Measurements from ENCODE around the gene CALN1.

The CALN1 gene

GRCh38 chr7:72335561-72336381 is 76.4 kb downstream of the CALN1 start:
- no peak for TF ChIP-seq CTCF (IDR thresholded peaks at IDR 0.05; ENCODE audit: low read depth, low read length, missing control alignments)
- in situ Hi-C loops (cut with HindIII; ENCODE audit: low sequenced_read_pairs): no loop called here
- no peak for DNase-seq (ENCODE audit: low read depth)
- H3K4me3 ChIP-seq (ENCODE audit: low read depth, low read length): no peak overlapping the region

- no peak overlapping the region for H3K4me3 ChIP-seq (ENCODE audit: low read depth, low read length)
- DNase-seq (ENCODE audit: low read depth): no peak
- in situ Hi-C loops (cut with HindIII; ENCODE audit: low sequenced_read_pairs): no loop called here
- no peak for TF ChIP-seq CTCF (IDR thresholded peaks at IDR 0.05; ENCODE audit: low read depth, low read length, missing control alignments)
These were observed 77.4 kb downstream of the CALN1 start for GRCh38 chr7:72334698-72335097.

GRCh38 chr7:72334066-72334465 is 78.1 kb downstream of the CALN1 start:
- no peak overlapping the region for H3K4me3 ChIP-seq (ENCODE audit: low read depth, low read length)
- no peak for DNase-seq (ENCODE audit: low read depth)
- no peak for TF ChIP-seq CTCF (IDR thresholded peaks at IDR 0.05; ENCODE audit: low read depth, low read length, missing control alignments)
- in situ Hi-C loops (cut with HindIII; ENCODE audit: low sequenced_read_pairs): no loop called here

GRCh38 chr7:72326811-72327210 is 85.3 kb downstream of the CALN1 start:
- no peak for TF ChIP-seq CTCF (IDR thresholded peaks at IDR 0.05; ENCODE audit: low read depth, low read length, missing control alignments)
- in situ Hi-C loops (cut with HindIII; ENCODE audit: low sequenced_read_pairs): no loop called here
- DNase-seq (ENCODE audit: low read depth): no peak

GRCh38 chr7:72326365-72326764 is 85.8 kb downstream of the CALN1 start:
- in situ Hi-C loops (cut with HindIII; ENCODE audit: low sequenced_read_pairs): no loop called here
- no peak overlapping the region for H3K4me3 ChIP-seq (ENCODE audit: low read depth, low read length)
- no peak for TF ChIP-seq CTCF (IDR thresholded peaks at IDR 0.05; ENCODE audit: low read depth, low read length, missing control alignments)
- DNase-seq (ENCODE audit: low read depth): no peak

More at GRCh38 chr7:72326811-72327210, 85.3 kb downstream of the CALN1 start:
- H3K4me3 ChIP-seq (ENCODE audit: low read depth, low read length): no peak overlapping the region

GRCh38 chr7:72325561-72325960 is 86.6 kb downstream of the CALN1 start:
- DNase-seq (ENCODE audit: low read depth): no peak
- no peak for TF ChIP-seq CTCF (IDR thresholded peaks at IDR 0.05; ENCODE audit: low read depth, low read length, missing control alignments)
- no peak overlapping the region for H3K4me3 ChIP-seq (ENCODE audit: low read depth, low read length)
- in situ Hi-C loops (cut with HindIII; ENCODE audit: low sequenced_read_pairs): no loop called here

All from astrocyte of the cerebellum (primary cell).